ENCODE measurements around the gene NTRK1. TPM values are rescaled to one million over a fixed set of nuclear protein-coding genes. Genes with fewer than 3 reads are reported as not detected.

The NTRK1 gene
- total RNA-seq, 1 experiment from 2014 or later: 0.24 TPM

GRCh38 chr1:156873659-156874058 lies 13.0 kb downstream of the NTRK1 start:
- no peaks in the 10 kb centered on the region for H3K9me3 ChIP-seq (ENCODE audit: control insufficient read depth, low read depth, low read length)
- H3K27me3 Mint-ChIP-seq (ENCODE audit: low read depth): peaks cover 71% of the 10 kb centered on the region

More at GRCh38 chr1:156873659-156874058, 13.0 kb downstream of the NTRK1 start:
- no peak for DNase-seq
- Histone ChIP-seq H2BK15ac (ENCODE audit: low read depth, low read length) (no peak overlapping the region), H3K27ac (ENCODE audit: insufficient read length, low read depth, low read length) (no peak overlapping the region), H3K18ac (ENCODE audit: insufficient read length, low read depth, low read length) (no peak overlapping the region), H3K9ac (ENCODE audit: extremely low read depth, insufficient read length, low read length) (no peak overlapping the region), H2BK12ac (ENCODE audit: insufficient read length, low read depth, low read length) (no peak overlapping the region), H2BK20ac (ENCODE audit: low read depth, low read length, poor library complexity, severe bottlenecking) (no peak overlapping the region), H3K27me3 (ENCODE audit: insufficient read depth, low read length) (no peaks in the 10 kb centered on the region; the same call in 1 of the 2 replicates), H3T11ph (ENCODE audit: low read length) (no peak overlapping the region), H2BK5ac (ENCODE audit: insufficient read length, low read length) (no peak overlapping the region), H4K91ac (ENCODE audit: insufficient read length, low read depth, low read length) (no peak overlapping the region), H2BK120ac (ENCODE audit: low read depth, low read length, poor library complexity, severe bottlenecking) (no peak overlapping the region), H3K79me2 (ENCODE audit: insufficient read depth, low read length) (no peaks in the 10 kb centered on the region), H3K4ac (ENCODE audit: low read depth, low read length) (no peak overlapping the region), H3K23me2 (ENCODE audit: insufficient read length, low read depth, low read length, poor library complexity, severe bottlenecking) (no peaks in the 10 kb centered on the region), H4K5ac (ENCODE audit: insufficient read length, low read depth, low read length) (no peak overlapping the region), H3K56ac (ENCODE audit: insufficient read length, low read depth, low read length) (no peak overlapping the region), H2AK5ac (ENCODE audit: insufficient read length, low read length) (no peak overlapping the region), H3K14ac (ENCODE audit: insufficient read depth, low read length) (no peak overlapping the region), H4K8ac (replicated peaks; ENCODE audit: insufficient read length, low read depth, low read length) (no peak overlapping the region), H3K4me2 (ENCODE audit: insufficient read depth, insufficient read length, low read length) (no peak overlapping the region), H3K79me1 (ENCODE audit: insufficient read depth, low read depth, low read length, poor library complexity, severe bottlenecking) (no peaks in the 10 kb centered on the region), H4K20me1 (ENCODE audit: control insufficient read depth, insufficient read depth, insufficient read length) (no peaks in the 10 kb centered on the region), H3K4me1 (ENCODE audit: insufficient read depth, low read length) (no peaks in the 10 kb centered on the region), H2AFZ (ENCODE audit: low read length) (no peak overlapping the region), H3K23ac (ENCODE audit: insufficient read length, low read depth, low read length) (no peak overlapping the region)
- Mint-ChIP-seq H3K27ac (no peak overlapping the region), H3K9me3 (no peaks in the 10 kb centered on the region; a peak in 1 of 5 replicates), H3K4me1 (peaks cover 4 to 17% of the 10 kb centered on the region in 2 experiments), H3K4me3 (no peak overlapping the region), H3K36me3 (ENCODE audit: insufficient read depth in 1 of 3, low read depth in 3 of 3) (no peaks in the 10 kb centered on the region)
- no peak for TF ChIP-seq CTCF (conservative IDR thresholded peaks at IDR 0.05)
- no CpG with 5 or more reads among the region's 18 CpGs for WGBS (ENCODE audit: extremely low coverage, insufficient read length, low lambda C conversion rate)

All from H9 (cell line).